OCI-LY3 (cell line): ENCODE results near the gene RBM12.

Source experiments
- H2AFZ ChIP-seq: fragments of 200-600, 300-600 bp; shearing (Covaris generic); 2 replicates; pipeline ENCODE4 v1.6.0; 2014; ENCODE audit warnings: antibody characterized with exemption, low read depth, low read length
- H3K27ac ChIP-seq: fragments of 200-600, 300-600 bp; sonication (generic); 2 replicates; pipeline ENCODE4 v1.5.1; 2014; ENCODE audit warnings: mild to moderate bottlenecking, low read length, moderate library complexity, mixed read lengths
- H3K27me3 ChIP-seq: fragments of 200-600, 300-600 bp; sonication (generic); 2 replicates; pipeline ENCODE4 v1.6.1; 2014; ENCODE audit warnings: low read depth, low read length, mixed read lengths
- H3K36me3 ChIP-seq: fragments of 200-600, 300-600 bp; sonication (generic); replicated peaks from 2 replicates; pipeline ENCODE3; 2014; ENCODE audit warnings: low read depth, low read length, mixed read lengths
- H3K4me1 ChIP-seq: fragments of 300-600, 200-600 bp; sonication (generic); 2 replicates; pipeline ENCODE4 v1.6.1; 2014; ENCODE audit warnings: low read length, mixed read lengths
- H3K4me2 ChIP-seq: fragments of 200-600, 300-600 bp; sonication (generic); 2 replicates; pipeline ENCODE4 v1.6.1; 2014; ENCODE audit warnings: low read length, mixed read lengths
- H3K4me3 ChIP-seq: fragments of 300-600, 200-600 bp; sonication (generic); 2 replicates; pipeline ENCODE4 v1.5.1; 2014; ENCODE audit warnings: antibody characterized with exemption, mild to moderate bottlenecking, low read length, moderate library complexity
- H3K79me2 ChIP-seq: fragments of 300-600, 200-600 bp; shearing (Covaris generic); 2 replicates; pipeline ENCODE4 v1.6.1; 2014; ENCODE audit warnings: mild to moderate bottlenecking, low read length, mixed read lengths
- H3K9ac ChIP-seq: fragments of 300-600, 200-600 bp; shearing (Covaris generic); 2 replicates; pipeline ENCODE4 v1.6.0; 2014; ENCODE audit warnings: mild to moderate bottlenecking, low read length, moderate library complexity
- H3K9me3 ChIP-seq: fragments of 200-600, 300-600 bp; shearing (Covaris generic); 2 replicates; pipeline ENCODE4 v1.6.1; 2014; ENCODE audit warnings: low read length, mixed read lengths; ENCODE audit not compliant: insufficient read depth
- H4K20me1 ChIP-seq: fragments of 200-600, 300-600 bp; sonication (generic); 2 replicates; pipeline ENCODE4 v1.6.1; 2016; ENCODE audit warnings: low read length, mixed read lengths; ENCODE audit not compliant: insufficient read depth
- EZH2phosphoT487 ChIP-seq: fragments of 200-600 bp; shearing (Covaris generic); IDR thresholded peaks from 2 replicates; pipeline ENCODE4 v1.6.1; 2018; ENCODE audit warnings: antibody characterized with exemption, mixed run types, low read depth
- TF ChIP-seq, protein P1 (sequence below): fragments of 200-600, 300-600 bp; sonication (generic); IDR thresholded peaks from 2 replicates; pipeline ENCODE4 v1.5.1; 2014; ENCODE audit warnings: antibody characterized with exemption, low read length, low read depth

Gene RBM12

GRCh38 chr20:35654415-35654814 is 10.3 kb downstream of the RBM12 start:
- Histone ChIP-seq H3K4me2 (no peak overlapping the region), H3K9me3 (no peaks in the 10 kb centered on the region), H4K20me1 (peaks cover 91% of the 10 kb centered on the region), H3K4me3 (no peak overlapping the region), H3K36me3 (peaks cover 53% of the 10 kb centered on the region), H2AFZ (no peak overlapping the region), H3K27me3 (no peaks in the 10 kb centered on the region), H3K9ac (no peak overlapping the region), H3K4me1 (no peaks in the 10 kb centered on the region), H3K79me2 (peaks cover 100% of the 10 kb centered on the region), H3K27ac (no peak overlapping the region)
- TF ChIP-seq EZH2phosphoT487 = no peak
- TF ChIP-seq, protein P1, sequence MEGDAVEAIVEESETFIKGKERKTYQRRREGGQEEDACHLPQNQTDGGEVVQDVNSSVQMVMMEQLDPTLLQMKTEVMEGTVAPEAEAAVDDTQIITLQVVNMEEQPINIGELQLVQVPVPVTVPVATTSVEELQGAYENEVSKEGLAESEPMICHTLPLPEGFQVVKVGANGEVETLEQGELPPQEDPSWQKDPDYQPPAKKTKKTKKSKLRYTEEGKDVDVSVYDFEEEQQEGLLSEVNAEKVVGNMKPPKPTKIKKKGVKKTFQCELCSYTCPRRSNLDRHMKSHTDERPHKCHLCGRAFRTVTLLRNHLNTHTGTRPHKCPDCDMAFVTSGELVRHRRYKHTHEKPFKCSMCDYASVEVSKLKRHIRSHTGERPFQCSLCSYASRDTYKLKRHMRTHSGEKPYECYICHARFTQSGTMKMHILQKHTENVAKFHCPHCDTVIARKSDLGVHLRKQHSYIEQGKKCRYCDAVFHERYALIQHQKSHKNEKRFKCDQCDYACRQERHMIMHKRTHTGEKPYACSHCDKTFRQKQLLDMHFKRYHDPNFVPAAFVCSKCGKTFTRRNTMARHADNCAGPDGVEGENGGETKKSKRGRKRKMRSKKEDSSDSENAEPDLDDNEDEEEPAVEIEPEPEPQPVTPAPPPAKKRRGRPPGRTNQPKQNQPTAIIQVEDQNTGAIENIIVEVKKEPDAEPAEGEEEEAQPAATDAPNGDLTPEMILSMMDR = no peak

DNA sequence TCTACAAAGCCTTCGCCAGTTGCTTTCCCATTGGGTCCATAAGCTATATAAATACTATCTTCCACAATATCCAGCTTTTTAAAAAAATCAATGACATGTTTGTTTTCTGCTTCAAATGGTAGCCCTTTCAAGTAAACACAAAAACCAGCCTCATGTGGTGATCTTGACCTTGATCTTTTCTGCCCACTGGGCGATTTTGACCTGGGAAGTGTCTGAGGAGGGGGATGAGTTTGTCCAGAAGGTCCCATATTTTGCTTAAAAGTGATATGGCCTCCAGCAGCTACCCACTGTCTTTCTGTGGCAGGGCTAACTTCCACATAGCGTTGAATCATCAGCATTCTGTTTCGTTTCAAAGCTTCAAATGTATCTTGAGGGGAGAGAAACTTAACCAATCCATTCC is 10.8 kb downstream of the RBM12 start:
- TF ChIP-seq, protein P1 = no peak
- TF ChIP-seq EZH2phosphoT487 = no peak
- H3K27ac ChIP-seq = no peak overlapping the region
- H3K27me3 ChIP-seq = no peaks in the 10 kb centered on the region
- peaks cover 91% of the 10 kb centered on the region for H4K20me1 ChIP-seq
- H2AFZ ChIP-seq = no peak overlapping the region
- H3K79me2 ChIP-seq = peaks cover 100% of the 10 kb centered on the region
- H3K4me2 ChIP-seq = no peak overlapping the region
- H3K9ac ChIP-seq = no peak overlapping the region
- H3K4me3 ChIP-seq = no peak overlapping the region
- H3K9me3 ChIP-seq = no peaks in the 10 kb centered on the region
- peaks cover 58% of the 10 kb centered on the region for H3K36me3 ChIP-seq
- no peaks in the 10 kb centered on the region for H3K4me1 ChIP-seq

DNA sequence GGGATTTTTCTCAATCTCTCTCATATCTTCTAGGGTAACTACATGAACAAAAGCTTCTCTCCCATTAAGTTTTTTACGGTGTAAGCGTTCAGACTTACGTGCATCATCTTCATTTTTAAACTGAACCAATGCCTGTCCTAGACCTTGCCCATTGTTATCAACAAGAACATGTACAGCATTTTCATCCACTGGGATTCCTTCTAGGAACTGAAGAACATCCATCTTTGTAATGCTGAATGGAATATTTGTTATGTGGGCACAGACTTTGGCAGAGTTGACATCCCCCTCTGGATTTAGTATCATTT is 11.3 kb downstream of the RBM12 start:
- Histone ChIP-seq H3K9ac (no peak overlapping the region), H3K4me1 (no peaks in the 10 kb centered on the region), H2AFZ (no peak overlapping the region), H3K79me2 (peaks cover 100% of the 10 kb centered on the region), H3K36me3 (peaks cover 62% of the 10 kb centered on the region), H4K20me1 (peaks cover 91% of the 10 kb centered on the region), H3K4me2 (no peak overlapping the region), H3K27me3 (no peaks in the 10 kb centered on the region), H3K9me3 (no peaks in the 10 kb centered on the region), H3K27ac (no peak overlapping the region), H3K4me3 (no peak overlapping the region)
- no peak for TF ChIP-seq EZH2phosphoT487
- TF ChIP-seq, protein P1 = no peak

DNA sequence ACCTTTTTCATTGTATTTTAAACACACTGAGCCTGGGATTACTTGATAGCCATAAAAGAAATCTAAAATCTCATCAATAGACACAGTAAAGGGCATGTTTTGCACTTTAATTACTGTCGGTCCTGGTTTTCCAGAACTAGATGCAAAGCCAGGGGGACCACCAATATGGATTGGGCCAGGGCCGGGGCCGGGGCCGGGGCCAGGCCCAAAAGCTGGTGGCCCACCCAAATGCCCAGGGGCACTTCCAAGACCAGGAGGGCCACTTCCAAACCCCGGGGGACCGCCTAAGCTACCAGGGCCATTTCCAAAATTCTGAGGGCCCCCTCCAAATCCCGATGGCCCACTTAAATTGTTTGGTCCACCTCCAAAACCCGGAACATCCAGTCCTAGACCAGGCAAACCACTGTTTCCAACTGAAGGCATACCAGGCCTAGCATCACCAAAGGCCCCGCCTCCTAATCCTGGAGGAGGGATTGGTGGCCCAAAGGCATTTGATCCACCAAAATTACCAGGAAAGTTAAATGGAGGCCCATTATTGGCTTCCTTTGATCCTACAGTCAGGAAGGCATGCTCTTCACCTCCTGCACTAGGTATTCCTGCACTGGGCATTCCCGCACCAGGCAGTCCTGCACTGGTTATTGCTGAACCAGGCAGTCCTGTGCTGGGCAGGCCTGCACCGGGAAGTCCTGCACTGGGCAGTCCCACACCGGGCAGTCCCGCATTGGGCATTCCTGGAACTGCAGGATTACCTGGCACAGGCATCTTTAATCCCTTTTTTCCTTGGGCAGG is 11.9 kb downstream of the RBM12 start:
- H3K36me3 ChIP-seq = peaks cover 62% of the 10 kb centered on the region
- H3K9ac ChIP-seq = no peak overlapping the region
- no peak overlapping the region for H3K27ac ChIP-seq
- no peak overlapping the region for H3K4me2 ChIP-seq
- no peaks in the 10 kb centered on the region for H3K27me3 ChIP-seq
- peaks cover 100% of the 10 kb centered on the region for H3K79me2 ChIP-seq
- no peak overlapping the region for H3K4me3 ChIP-seq
- no peaks in the 10 kb centered on the region for H3K9me3 ChIP-seq
- H2AFZ ChIP-seq = no peak overlapping the region
- TF ChIP-seq, protein P1 = no peak
- TF ChIP-seq EZH2phosphoT487 = no peak
- no peaks in the 10 kb centered on the region for H3K4me1 ChIP-seq
- peaks cover 91% of the 10 kb centered on the region for H4K20me1 ChIP-seq
